Fibroblast of skin of abdomen (primary cell): ENCODE measurements around the gene CBLL1.

ENCODE experiments used
- DNase-seq: peaks from one replicate; pipeline ENCODE4 v3.0.0-alpha.2; 2013

The CBLL1 gene

GRCh38 chr7:107810626-107811025 is 66.7 kb downstream of the CBLL1 start:
- DNase-seq: no peak
